HG03139 (cell line): ENCODE data around the gene HSF2BP.
"Not testable (repeated sequence)": the region's sequence is repeated elsewhere in the genome, so short reads cannot be mapped to it uniquely, and the experiment has no call there.

Experiments used
- ATAC-seq: cut with Tn5 transposase; IDR thresholded peaks from one replicate; pipeline ENCODE4 v1.9.1; 2021; ENCODE audit not compliant: unreplicated experiment

HSF2BP gene

DNA sequence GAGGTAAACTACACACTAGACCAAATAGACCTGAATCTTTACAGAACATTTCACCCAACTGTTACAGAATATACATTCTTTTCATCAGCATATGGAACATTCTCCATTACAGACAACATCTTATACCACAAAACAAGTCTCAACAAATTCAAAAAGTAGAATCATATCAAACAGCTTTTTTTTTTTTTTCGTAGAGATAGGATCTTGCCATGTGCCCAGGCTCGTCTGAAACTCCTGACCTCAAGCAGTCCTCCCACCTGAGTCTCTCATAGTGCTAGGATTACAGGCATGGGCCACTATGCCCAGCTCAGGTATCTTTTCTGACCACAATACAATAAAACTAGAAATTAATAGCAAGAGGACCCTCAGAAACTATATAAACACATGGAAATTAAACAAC lies 36.5 kb downstream of the HSF2BP start:
- ATAC-seq = no peak

DNA sequence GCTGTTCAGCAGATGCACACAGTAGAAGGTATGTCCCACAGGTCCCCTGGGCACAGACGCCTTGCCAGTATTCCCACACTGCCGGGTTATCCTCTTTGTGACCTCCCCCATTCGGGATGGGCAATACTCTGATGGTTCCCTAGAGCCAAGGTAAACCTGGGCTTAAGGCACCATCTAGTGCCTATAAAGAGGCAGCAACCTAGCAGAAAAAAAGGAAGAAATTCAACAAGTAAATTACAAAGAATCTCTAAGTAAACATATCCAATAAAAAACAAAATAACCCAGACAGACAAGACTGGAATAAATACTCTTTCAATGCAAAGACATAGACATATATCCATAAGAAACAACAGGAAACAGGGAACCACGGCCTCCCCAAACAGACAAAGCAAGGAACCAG lies 39.4 kb downstream of the HSF2BP start:
- no peak for ATAC-seq

- no peak for ATAC-seq
Measured at GRCh38 chr21:43619344-43619743, 39.9 kb downstream of the HSF2BP start.

- no peak for ATAC-seq
Measured at GRCh38 chr21:43618940-43619339, 40.3 kb downstream of the HSF2BP start.

DNA sequence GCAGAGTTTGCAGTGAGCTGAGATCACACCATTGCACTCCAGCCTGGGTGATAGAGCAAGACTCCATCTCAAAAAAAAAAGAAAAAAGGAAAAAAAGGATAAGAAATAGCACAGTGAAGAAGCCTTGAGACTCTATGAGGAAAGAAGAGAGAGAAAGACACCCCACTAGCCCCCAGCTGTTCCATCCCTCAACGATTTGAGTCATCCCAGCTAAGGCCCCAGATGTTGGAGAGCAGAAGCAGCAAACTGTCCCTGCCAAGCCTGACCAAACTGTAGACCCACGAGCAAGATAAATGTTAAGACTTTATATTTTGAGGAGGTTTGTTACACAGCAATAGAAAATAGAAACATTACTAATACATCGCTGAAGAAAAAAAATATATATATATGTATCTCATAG lies 42.4 kb downstream of the HSF2BP start:
- not testable (repeated sequence) for ATAC-seq

DNA sequence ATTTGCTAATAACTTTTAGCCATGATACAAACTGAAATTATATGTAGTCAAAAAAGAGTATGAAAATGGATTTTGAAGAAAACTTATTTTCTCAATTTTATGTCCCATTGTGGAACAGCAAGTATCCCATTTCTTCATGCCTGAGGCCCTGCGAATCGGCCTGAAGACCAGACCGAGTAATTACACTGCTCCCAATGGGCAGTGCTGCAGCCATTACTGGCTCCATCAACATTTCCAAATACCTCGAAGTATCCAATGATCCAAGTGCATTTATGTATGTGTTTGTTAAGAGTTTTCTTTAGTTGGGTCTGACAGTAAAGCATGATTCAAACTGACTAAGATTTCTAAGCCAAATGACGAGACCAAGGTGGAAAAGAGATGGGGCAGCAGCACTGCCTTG lies 44.4 kb downstream of the HSF2BP start:
- no peak for ATAC-seq

DNA sequence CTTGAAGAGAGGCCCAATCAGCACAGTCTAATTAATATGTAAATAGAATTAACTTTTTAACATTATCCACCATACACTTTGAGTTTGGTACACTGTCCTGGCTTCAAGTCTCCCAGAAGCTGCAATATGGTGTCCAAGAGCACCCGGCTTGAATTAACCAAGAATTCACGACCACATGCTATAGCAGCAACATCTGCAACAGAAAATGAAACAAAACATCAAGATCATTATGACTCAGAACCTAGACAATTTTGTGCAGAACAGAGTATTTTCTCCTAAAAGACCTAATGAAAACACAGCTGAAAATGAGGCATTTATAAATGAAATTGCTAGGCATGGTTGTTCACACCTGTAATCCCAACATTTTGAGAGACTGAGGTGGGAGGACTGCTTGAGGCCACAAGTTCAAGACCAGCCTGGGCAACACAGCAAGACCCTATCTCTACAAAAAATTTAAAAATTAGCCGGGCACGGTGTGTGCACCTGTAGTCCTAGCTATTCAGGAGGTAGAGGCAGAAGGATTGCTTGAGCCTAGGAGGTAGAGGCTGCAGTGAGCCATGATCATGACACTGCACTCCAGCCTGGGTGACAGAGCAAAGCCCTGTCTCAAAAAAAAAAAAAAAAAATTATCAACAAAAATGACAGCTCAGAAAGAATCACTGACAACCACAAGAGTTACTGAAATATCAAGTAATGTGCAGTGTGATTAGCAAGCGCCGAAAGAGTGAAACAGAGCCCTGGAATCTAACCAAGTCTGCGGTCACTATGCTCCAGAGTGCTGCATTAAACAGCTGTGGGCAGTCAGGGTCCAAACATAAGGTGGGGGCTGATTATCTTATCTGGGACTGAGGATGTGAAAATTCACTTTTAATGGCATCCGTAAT lies 45.3 kb downstream of the HSF2BP start:
- ATAC-seq = no peak

DNA sequence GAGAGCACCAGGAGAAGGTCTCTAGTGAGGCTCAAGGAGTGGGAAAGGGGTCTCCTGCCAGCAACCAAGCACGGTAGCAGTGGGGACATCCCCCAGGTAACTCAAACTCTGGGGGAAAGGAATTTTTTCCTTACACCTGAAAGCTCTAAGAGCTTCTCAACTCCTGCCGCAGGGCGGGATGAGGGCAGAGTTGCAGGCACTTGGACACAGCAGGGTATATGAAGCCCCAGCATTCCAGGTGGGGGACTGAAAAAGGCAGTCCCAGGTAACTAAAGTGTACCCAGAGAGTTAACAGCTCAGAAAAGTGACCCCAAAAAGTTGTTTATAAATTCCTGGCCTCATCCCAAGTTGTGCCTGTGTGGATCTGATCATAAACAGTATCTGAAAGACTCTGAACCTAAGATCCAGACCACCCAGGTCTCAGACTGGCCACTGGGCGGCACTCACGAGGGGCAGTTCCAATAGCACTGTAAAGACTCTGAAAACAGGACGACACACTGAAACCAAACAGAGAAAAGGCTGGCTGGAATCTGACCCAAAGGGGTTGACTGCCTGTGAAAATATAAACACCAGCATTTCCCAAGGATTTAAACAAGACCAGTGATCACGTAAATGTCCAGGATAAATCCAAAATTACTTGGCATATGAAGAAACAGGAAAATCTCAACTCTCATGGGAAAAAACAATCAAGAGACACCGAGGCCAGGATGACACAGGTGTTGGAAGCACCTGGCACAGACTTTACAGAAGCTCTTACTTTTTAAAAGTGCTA lies 47.5 kb downstream of the HSF2BP start:
- no peak for ATAC-seq

- no peak for ATAC-seq
Measured at GRCh38 chr21:43609501-43610340, 49.6 kb downstream of the HSF2BP start.

- ATAC-seq = no peak
Measured at GRCh38 chr21:43608664-43609063, 50.6 kb downstream of the HSF2BP start.

- no peak for ATAC-seq
Measured at GRCh38 chr21:43608225-43608624, 51.1 kb downstream of the HSF2BP start.

- no peak for ATAC-seq
Measured at GRCh38 chr21:43605320-43606215, 53.7 kb downstream of the HSF2BP start.

DNA sequence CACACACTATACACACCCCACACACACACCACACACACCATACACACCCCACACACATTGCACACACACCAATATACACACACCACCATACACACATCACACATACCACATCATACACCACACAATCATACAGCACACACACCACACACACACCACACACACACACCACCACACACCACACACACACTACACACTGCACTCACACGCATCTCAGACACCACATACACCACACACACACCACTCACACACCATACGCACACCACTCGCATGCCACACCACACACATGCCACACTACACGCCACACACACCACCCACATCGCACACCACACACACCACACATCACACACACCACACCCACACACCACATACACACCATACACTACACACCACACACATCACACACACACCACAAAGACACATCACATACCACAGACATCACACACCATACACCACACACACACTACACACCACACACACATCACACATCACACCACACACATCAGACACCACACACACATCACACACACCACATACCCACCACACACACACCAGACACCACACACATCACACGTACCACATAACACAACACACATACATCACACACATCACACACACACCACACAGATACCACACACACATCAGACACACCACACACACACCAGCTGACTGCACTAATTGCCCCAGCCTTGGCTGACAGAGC lies 54.6 kb downstream of the HSF2BP start:
- ATAC-seq = no peak

DNA sequence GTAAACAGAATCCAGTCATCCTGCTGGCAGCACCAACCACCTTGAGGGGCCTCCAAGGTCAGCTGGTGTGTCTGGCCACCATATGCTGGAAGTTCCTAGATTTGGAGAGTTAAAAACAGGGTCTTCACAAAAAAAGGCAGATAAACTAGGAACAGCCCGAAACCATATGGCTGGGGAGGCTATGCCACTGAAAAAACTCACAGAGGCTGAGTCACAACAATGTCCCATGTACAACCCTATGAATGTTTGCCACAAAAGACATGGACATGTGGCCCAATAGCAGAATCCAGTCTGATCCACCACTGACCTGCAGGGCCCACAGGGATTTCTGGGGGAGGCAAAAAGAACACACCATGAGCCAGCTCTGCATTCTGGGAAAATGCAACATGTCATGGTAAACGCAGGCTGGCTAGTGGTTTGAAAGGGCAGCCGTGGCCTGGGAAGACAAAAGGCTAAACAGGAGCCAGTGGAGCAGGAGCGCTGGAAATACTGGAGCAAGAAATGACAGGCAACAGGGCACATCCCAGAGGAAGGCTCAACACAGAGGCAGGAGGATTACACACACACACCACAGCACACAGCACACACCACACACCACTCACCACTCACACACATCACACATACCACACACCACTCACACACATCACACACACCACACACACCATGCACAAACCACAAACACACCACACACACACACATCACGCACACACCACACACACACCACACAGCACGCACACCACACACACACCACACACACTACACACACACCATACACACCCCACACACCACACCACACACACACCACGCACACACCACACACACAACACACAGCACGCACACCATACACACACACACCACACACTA lies 55.4 kb downstream of the HSF2BP start:
- ATAC-seq = no peak

- ATAC-seq = no peak
Measured at GRCh38 chr21:43603233-43603626, 56.1 kb downstream of the HSF2BP start.

GRCh38 chr21:43602266-43603232 lies 56.7 kb downstream of the HSF2BP start:
- no peak for ATAC-seq

DNA sequence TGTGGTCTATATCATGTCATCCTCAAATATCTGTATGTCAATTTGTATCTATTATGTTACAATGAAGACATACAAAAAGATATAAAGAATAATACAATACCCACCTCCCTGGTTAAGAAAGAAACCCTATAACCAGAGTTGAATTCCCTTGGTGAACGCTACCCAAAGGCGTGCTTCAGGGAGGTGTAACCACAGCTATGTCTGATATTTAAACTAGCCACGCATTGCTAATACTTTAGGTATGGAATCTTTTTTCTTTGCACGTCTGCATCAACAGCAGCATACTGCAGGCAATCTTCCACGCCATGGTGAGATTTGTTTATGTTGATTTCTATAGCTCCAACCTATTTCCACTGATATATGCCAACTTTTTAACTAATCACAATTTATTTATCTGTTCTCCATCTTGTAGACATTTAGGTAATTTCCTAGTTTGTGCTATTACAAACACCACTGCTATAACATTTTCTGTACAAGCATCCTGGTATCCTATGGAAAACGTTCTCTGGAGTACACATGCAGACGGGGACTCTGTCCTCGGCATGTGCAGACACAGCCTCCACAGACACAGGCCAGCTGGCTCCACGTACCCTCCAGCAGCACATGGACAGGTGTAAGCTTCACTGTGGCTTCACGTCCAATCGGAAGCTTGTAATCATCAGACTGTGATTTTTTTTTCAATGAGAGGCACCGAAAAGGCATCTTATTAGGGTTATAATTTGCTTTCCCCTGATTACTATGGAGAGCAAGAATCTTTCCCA lies 58.5 kb downstream of the HSF2BP start:
- no peak for ATAC-seq
